ENCODE measurements around the gene KCNJ9. TPM values are rescaled to one million over a fixed set of nuclear protein-coding genes. Genes with fewer than 3 reads are reported as not detected.
A peak's percentile ranks its signal among the peaks of the same experiment; 100 is the strongest.

The KCNJ9 gene
- total and polyA plus RNA-seq, 2 donors (not counting 1 experiment from before 2014, with no cell fraction given) = not detected

DNA sequence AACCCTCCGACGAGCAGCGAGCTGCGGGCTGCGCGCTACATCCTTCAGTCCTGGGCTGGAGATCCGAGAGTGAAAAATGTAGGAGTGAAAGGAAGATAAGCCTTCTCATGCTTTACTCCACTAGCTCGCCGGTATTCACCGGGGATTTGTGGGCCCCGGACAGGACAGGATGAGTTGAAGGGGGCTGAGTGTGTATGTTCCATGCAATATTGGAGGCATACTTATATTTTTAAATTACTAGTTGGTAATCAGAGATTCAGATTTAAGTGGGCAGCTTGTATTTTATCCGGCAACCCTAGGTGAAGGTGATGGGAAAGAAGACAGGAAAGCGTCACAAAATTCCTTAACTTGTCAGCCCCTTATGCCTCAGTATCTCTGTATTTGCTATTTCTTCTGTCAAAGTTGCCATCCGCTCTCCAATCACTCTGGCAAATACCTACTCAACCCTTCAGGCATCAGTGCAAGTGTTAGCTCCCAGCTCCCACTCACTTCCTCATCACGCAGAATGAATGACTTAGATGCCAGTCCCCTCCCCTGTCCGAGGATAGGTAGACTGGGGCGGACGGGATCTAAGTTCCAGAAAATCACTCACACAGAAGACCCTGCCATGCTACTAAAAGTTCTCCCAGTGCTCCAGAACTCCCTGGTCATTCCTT, 49.0 kb upstream of the KCNJ9 start:
- H3K79me2 ChIP-seq (ENCODE audit: control insufficient read depth, insufficient read depth, low read length) = no peaks in the 10 kb centered on the region
- peaks cover 27% of the 10 kb centered on the region for H3K4me1 Mint-ChIP-seq
- no peaks in the 10 kb centered on the region for H3K27me3 ChIP-seq (replicated peaks in 1 of 4; ENCODE audit: control extremely low read depth in 1 of 4, control insufficient read depth in 3 of 4, insufficient read depth in 4 of 4, low read length in 3 of 4)
- H2AFZ ChIP-seq (ENCODE audit: insufficient read depth, low read depth, low read length, poor library complexity, severe bottlenecking) = peak overlapping the region; percentile 91
- H3K27me3 Mint-ChIP-seq = no peaks in the 10 kb centered on the region
- H3K9me3 ChIP-seq (ENCODE audit: control extremely low read depth in 1 of 3, control insufficient read depth in 2 of 3, insufficient read depth in 1 of 3, low read length in 2 of 3) = no peaks in the 10 kb centered on the region
- H3K4me1 ChIP-seq (ENCODE audit: control insufficient read depth in 2 of 2, insufficient read depth in 2 of 2, low read length in 2 of 2) = peaks cover 19 to 20% of the 10 kb centered on the region in 2 donors
- peak overlapping the region; percentile 71 for H3K9ac ChIP-seq (ENCODE audit: low read length)
- peak overlapping the region in 1 of 2 donors; percentile 57 for H3K27ac ChIP-seq (ENCODE audit: low read length in 2 of 2)
- H3K4me2 ChIP-seq (replicated peaks; ENCODE audit: low read depth, low read length, poor library complexity, severe bottlenecking) = peak overlapping the region; percentile 85
- peak overlapping the region; percentile 88 for H3K27ac Mint-ChIP-seq
- intact Hi-C loops (cut with micrococcal nuclease) = loop anchor here (1.0 to 2.0 kb wide), 2 partner anchors 67 to 252 kb away; partner anchors contain the start of genes DUSP23 and IGSF8
- ChIA-PET POLR2A (no interaction called here), CTCF (interaction anchor here (0.9 to 4.9 kb wide), 7 partner anchors 9 to 251 kb away, joined by 3 to 26 read pairs (median 8); partner anchors contain the start of gene DUSP23)
- no peaks in the 10 kb centered on the region for H3K9me3 Mint-ChIP-seq (ENCODE audit: insufficient read depth)
- WGBS (ENCODE audit: insufficient coverage) = 2% methylated on average over 6 of the region's 18 CpGs
- TF ChIP-seq, protein P1, sequence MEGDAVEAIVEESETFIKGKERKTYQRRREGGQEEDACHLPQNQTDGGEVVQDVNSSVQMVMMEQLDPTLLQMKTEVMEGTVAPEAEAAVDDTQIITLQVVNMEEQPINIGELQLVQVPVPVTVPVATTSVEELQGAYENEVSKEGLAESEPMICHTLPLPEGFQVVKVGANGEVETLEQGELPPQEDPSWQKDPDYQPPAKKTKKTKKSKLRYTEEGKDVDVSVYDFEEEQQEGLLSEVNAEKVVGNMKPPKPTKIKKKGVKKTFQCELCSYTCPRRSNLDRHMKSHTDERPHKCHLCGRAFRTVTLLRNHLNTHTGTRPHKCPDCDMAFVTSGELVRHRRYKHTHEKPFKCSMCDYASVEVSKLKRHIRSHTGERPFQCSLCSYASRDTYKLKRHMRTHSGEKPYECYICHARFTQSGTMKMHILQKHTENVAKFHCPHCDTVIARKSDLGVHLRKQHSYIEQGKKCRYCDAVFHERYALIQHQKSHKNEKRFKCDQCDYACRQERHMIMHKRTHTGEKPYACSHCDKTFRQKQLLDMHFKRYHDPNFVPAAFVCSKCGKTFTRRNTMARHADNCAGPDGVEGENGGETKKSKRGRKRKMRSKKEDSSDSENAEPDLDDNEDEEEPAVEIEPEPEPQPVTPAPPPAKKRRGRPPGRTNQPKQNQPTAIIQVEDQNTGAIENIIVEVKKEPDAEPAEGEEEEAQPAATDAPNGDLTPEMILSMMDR (IDR thresholded peaks at IDR 0.05) = no peak
- TF ChIP-seq EZH2 (IDR thresholded peaks at IDR 0.05; ENCODE audit: borderline replicate concordance, insufficient read depth, low read depth, low read length, poor library complexity, severe bottlenecking) = no peak
- H3K4me3 Mint-ChIP-seq = peak overlapping the region; percentile 99
- peak; percentile 42 for DNase-seq
- ATAC-seq (ENCODE audit: low read depth) = no peak
- H3K4me3 ChIP-seq (ENCODE audit: control extremely low read depth in 1 of 5, extremely low read depth in 1 of 5, insufficient read depth in 1 of 5, low read depth in 2 of 5, low read length in 4 of 5) = peak overlapping the region; percentile 51 to 78 (median 74)
- no peaks in the 10 kb centered on the region for H3K36me3 ChIP-seq (replicated peaks in 1 of 2; ENCODE audit: control extremely low read depth in 1 of 2, control insufficient read depth in 1 of 2, extremely low read depth in 1 of 2, insufficient read depth in 2 of 2, low read length in 1 of 2)
- H4K20me1 ChIP-seq (ENCODE audit: control insufficient read depth, insufficient read depth, low read length, poor library complexity, severe bottlenecking) = no peaks in the 10 kb centered on the region

DNA sequence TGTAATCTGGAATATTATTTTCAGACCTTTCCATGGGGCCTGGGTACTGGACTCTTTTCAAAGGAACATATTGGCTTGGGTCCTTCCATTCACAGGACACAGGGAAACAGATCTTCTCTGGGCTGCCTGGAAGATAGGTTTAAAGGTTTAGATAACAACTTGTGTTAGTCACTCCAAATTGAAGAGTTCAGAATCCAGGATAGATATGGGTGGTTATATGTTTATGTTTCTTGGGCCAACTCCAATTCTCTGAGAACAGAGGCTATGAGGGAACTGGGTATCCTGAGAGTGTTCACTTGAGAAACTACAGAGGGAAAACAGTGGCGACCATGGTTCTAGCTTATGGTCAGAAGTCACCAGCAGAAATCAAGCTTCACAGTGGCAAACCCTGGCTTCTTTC, 40.9 kb upstream of the KCNJ9 start:
- H3K4me3 Mint-ChIP-seq = no peak overlapping the region
- Histone ChIP-seq H3K27me3 (replicated peaks in 1 of 4; ENCODE audit: control extremely low read depth in 1 of 4, control insufficient read depth in 3 of 4, insufficient read depth in 4 of 4, low read length in 3 of 4) (no peaks in the 10 kb centered on the region), H3K27ac (ENCODE audit: low read length in 2 of 2) (no peak overlapping the region), H3K4me1 (ENCODE audit: control insufficient read depth in 2 of 2, insufficient read depth in 2 of 2, low read length in 2 of 2) (no peaks in the 10 kb centered on the region), H3K4me2 (replicated peaks; ENCODE audit: low read depth, low read length, poor library complexity, severe bottlenecking) (no peak overlapping the region), H3K36me3 (replicated peaks in 1 of 2; ENCODE audit: control extremely low read depth in 1 of 2, control insufficient read depth in 1 of 2, extremely low read depth in 1 of 2, insufficient read depth in 2 of 2, low read length in 1 of 2) (no peaks in the 10 kb centered on the region), H2AFZ (ENCODE audit: insufficient read depth, low read depth, low read length, poor library complexity, severe bottlenecking) (no peak overlapping the region), H4K20me1 (ENCODE audit: control insufficient read depth, insufficient read depth, low read length, poor library complexity, severe bottlenecking) (no peaks in the 10 kb centered on the region), H3K9me3 (ENCODE audit: control extremely low read depth in 1 of 3, control insufficient read depth in 2 of 3, insufficient read depth in 1 of 3, low read length in 2 of 3) (no peaks in the 10 kb centered on the region), H3K9ac (ENCODE audit: low read length) (no peak overlapping the region), H3K4me3 (ENCODE audit: control extremely low read depth in 1 of 5, extremely low read depth in 1 of 5, insufficient read depth in 1 of 5, low read depth in 2 of 5, low read length in 4 of 5) (no peak overlapping the region), H3K79me2 (ENCODE audit: control insufficient read depth, insufficient read depth, low read length) (no peaks in the 10 kb centered on the region)
- H3K27ac Mint-ChIP-seq = no peak overlapping the region
- H3K4me1 Mint-ChIP-seq = no peaks in the 10 kb centered on the region
- ATAC-seq (ENCODE audit: low read depth) (no peak), DNase-seq (no peak)
- 100% methylated on average over 1 of the region's 1 CpG for WGBS (ENCODE audit: insufficient coverage)
- no peaks in the 10 kb centered on the region for H3K9me3 Mint-ChIP-seq (ENCODE audit: insufficient read depth)
- CTCF ChIA-PET = interaction anchor here (1.3 kb wide), 1 partner anchor 45 kb away, joined by 6 read pairs; no protein-coding TSS in a partner anchor
- H3K27me3 Mint-ChIP-seq = peaks cover 13% of the 10 kb centered on the region
- POLR2A ChIA-PET = no interaction called here
- TF ChIP-seq, protein P1 (IDR thresholded peaks at IDR 0.05) = no peak
- TF ChIP-seq EZH2 (IDR thresholded peaks at IDR 0.05; ENCODE audit: borderline replicate concordance, insufficient read depth, low read depth, low read length, poor library complexity, severe bottlenecking) = no peak
- intact Hi-C loops (cut with micrococcal nuclease) = no loop called here
